ENCODE measurements around the gene ACR.
A peak's percentile ranks its signal among the peaks of the same experiment; 100 is the strongest.
"Not testable (repeated sequence)": the region's sequence is repeated elsewhere in the genome, so short reads cannot be mapped to it uniquely, and the experiment has no call there.

The ACR gene

DNA sequence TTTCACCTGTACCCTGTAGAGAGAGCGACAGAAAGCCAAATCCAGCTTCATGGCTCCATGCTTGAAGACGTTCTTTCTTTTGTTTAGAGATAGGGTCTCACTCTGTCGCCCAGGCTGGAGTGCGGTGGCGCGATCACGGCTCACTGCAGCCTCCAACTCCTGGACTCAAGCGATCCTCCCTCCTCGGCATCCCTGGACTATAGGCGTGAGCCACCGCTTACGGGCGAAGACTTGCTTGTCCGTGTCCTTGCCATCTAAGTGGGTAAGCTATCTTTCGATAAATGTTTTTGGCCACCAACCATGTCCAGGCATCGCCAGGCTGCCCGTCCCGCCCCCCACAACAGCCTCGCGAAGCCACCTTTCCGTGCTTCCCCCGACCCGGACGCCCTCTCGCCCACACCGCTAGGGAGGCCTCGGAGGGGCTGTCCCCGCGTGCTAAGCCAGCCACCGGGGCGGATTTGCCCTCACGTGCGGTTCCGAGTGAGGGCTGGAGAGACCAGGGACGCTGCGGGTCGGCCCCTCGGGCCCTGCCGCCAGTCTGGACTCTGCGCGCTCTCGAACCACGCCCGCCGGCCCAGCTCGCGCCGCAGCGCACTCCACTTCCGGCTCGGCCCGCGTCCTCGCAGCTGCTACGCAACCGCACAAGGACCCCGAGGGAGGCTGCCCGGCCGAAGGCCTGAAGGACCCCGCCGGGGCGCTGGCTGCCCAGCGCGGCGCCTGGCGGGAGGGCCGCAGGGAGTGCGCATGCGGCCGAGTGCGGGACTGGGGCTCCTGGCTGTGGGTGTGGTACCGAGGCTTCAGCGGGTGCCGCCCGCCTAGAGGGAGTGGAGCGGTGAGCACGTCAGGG, 45.3 kb downstream of the ACR start, which contains the start of gene RABL2B:
Gene RABL2B (minus strand): TSS at position 604 of the 847 bp plus-strand sequence. CDS start 1,342 bp downstream, outside the sequence.
- DNase-seq = peak; percentile 80

DNA sequence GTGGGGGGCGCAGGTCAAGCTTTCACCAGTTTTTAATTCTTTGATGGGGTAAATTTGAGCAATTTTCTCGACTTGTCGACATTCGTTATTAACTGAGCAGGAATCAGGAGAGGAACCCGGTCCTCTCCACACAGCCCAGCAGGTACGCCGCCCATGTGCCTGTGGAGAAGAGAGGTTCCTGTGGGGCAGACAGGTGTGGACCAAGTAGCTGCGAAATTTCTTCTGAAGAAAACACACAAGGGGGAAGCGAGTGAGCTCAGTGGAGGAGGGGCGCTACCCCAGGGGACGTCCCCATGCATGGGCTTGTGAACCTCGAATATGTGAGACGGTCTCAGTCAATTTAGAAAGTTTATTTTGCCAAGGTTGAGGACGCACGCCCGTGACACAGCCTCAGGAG, 45.9 kb downstream of the ACR start:
- DNase-seq = not testable (repeated sequence)

DNA sequence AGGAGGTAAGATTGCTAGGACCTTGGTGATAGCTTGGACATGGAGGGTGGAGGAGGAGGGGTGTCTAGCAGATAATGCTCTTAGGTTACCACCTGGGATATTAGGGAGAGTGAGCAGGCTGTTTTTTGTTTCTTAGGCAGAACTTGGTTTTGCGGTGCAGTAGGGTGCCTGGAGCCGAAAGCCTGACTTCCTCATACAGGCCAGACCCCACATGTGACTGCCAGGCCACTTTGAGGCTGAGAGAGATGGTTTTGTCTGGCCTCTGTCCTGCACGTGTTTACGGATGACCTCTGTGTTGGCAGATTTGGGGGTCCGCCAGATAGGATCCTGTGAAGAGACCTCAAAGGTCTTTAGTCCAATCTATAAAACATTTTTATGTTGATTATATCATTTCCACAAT, 47.3 kb downstream of the ACR start:
- not testable (repeated sequence) for DNase-seq

DNA sequence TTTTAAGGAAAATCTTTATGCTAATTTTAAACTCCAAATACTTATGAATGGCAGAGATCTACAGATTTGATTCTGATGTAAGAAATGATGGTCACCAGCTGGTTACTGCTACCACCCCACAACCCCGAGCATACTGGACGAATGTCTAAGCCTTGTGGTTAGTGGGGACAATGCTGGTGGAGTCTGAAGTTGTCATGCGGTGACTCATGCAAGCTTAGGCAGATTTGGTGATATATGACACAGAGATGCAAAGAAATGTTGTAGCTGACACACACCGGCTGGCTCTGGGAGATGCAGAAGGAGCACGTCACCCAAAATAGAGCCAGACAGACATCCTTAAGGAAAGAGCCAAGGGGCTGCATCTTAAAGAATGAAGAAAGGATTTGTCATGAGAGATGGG, 48.9 kb downstream of the ACR start:
- not testable (repeated sequence) for DNase-seq
